ENCODE data around the gene NIT2. TPM values are rescaled to one million over a fixed set of nuclear protein-coding genes. Genes with fewer than 3 reads are reported as not detected.

NIT2 gene
- total and polyA plus RNA-seq, 2 of the 4 experiments (the other 2 are of a cell fraction), result 12.4 to 27.1 TPM

GRCh38 chr3:100402891-100403290 lies 68.3 kb downstream of the NIT2 start:
- Histone ChIP-seq H3K23ac (ENCODE audit: low read depth, low read length) (peak overlapping the region; percentile 23; the same call in 1 of the 2 replicates), H4K20me1 (ENCODE audit: insufficient read depth, low read length) (peaks cover 15% of the 10 kb centered on the region; the same call in 1 of the 2 replicates), H3K4me3 (ENCODE audit: insufficient read depth, low read depth, low read length) (peak overlapping the region; percentile 60), H3K79me1 (ENCODE audit: low read depth in 1 of 2, low read length in 2 of 2) (peaks cover 0 to 32% of the 10 kb centered on the region in 2 experiments; a peak in 3 of 4 replicates), H4K8ac (ENCODE audit: low read depth in 2 of 2, low read length in 2 of 2) (peak overlapping the region; percentile 60 to 78; a peak in 2 of 4 replicates), H2BK5ac (ENCODE audit: low read depth, low read length, poor library complexity, severe bottlenecking) (peak overlapping the region; percentile 95), H2AK5ac (ENCODE audit: low read depth, low read length) (no peak overlapping the region), H3K27me3 (ENCODE audit: control insufficient read depth, insufficient read depth, low read length) (no peaks in the 10 kb centered on the region), H3K27ac (ENCODE audit: insufficient read depth, low read length) (no peak overlapping the region), H3K36me3 (ENCODE audit: control insufficient read depth, insufficient read depth, low read length) (no peaks in the 10 kb centered on the region), H3K14ac (replicated peaks; ENCODE audit: low read depth, low read length) (peak overlapping the region; percentile 93), H3K9ac (ENCODE audit: low read depth, low read length) (peak overlapping the region; percentile 55; the same call in 1 of the 2 replicates), H3K4me1 (ENCODE audit: control insufficient read depth, insufficient read depth, low read length) (no peaks in the 10 kb centered on the region), H3K9me3 (ENCODE audit: control insufficient read depth, insufficient read depth, low read length) (no peaks in the 10 kb centered on the region), H2BK120ac (ENCODE audit: low read depth, low read length) (peak overlapping the region; percentile 35; the same call in 1 of the 2 replicates), H3K18ac (ENCODE audit: low read depth, low read length) (peak overlapping the region; percentile 33; the same call in 1 of the 2 replicates), H3K9me1 (ENCODE audit: insufficient read depth, low read length) (no peaks in the 10 kb centered on the region), H4K91ac (ENCODE audit: insufficient read depth, low read depth, low read length) (no peak overlapping the region), H2AFZ (replicated peaks; ENCODE audit: low read length, poor library complexity) (no peak overlapping the region), H3K4ac (ENCODE audit: low read depth, low read length) (peak overlapping the region; percentile 62; the same call in 1 of the 2 replicates), H3K56ac (ENCODE audit: extremely low read depth, insufficient read depth, low read length) (peak overlapping the region; percentile 46; the same call in 1 of the 2 replicates), H4K5ac (ENCODE audit: low read depth, low read length) (peak overlapping the region; percentile 31; the same call in 1 of the 2 replicates), H2BK15ac (ENCODE audit: low read depth, low read length) (no peak overlapping the region; the same call in 2 of the 3 replicates), H2BK20ac (ENCODE audit: low read depth, low read length) (no peak overlapping the region), H3K4me2 (ENCODE audit: low read depth, low read length) (peak overlapping the region; percentile 98; the same call in 1 of the 2 replicates), H2AK9ac (replicated peaks; ENCODE audit: low read depth, low read length, poor library complexity) (no peak overlapping the region)
- no CpG with 5 or more reads among the region's 2 CpGs for WGBS, 2 experiments (ENCODE audit: extremely low coverage in 2 of 2, insufficient read length in 1 of 2)
- intact Hi-C loops (cut with micrococcal nuclease) (loop anchor here (5.0 kb wide), 1 partner anchor 89 kb away; the partner anchor contains the start of gene TMEM45A), in situ Hi-C loops (cut with MboI; ENCODE audit: low sequenced_read_pairs) (no loop called here), dilution Hi-C loops (cut with HindIII; ENCODE audit: low sequenced_read_pairs, unreplicated experiment) (no loop called here)
- POLR2A ChIA-PET (ENCODE audit: unreplicated experiment), result interaction anchor here (1.6 kb wide), 1 partner anchor 16 kb away, joined by 5 read pairs; no protein-coding TSS in a partner anchor
- TF ChIP-seq POLR2A (IDR thresholded peaks at IDR 0.05; ENCODE audit: low read depth, low read length) (no peak), MXI1 (IDR thresholded peaks at IDR 0.05; ENCODE audit: borderline replicate concordance, low read depth, low read length) (no peak), SMC3 (IDR thresholded peaks at IDR 0.05; ENCODE audit: low read depth, low read length) (no peak), NFE2L2 (IDR thresholded peaks at IDR 0.05; ENCODE audit: low read depth, low read length) (no peak)
- no peak for ATAC-seq (ENCODE audit: low read depth)
- no peak for DNase-seq
- no TSS peak for BruUV-seq (replicated peaks)
- CTCF ChIA-PET, result no interaction called here
